CD14-positive monocyte (primary cell): ENCODE data around the gene MACROD2. TPM values are rescaled to one million over a fixed set of nuclear protein-coding genes. Genes with fewer than 3 reads are reported as not detected.

Experiments used
- DNase-seq, 3 donors: peaks; one replicate each; pipeline ENCODE4 v3.0.0-alpha.2; 2011 to 2022
- H2AFZ ChIP-seq: 2 replicates; pipeline ENCODE4 v1.6.0; 2012; ENCODE audit warnings: mild to moderate bottlenecking, low read depth, low read length, inconsistent platforms; ENCODE audit not compliant: insufficient read depth, poor library complexity, severe bottlenecking
- H3K27ac ChIP-seq, 2 donors: 1 replicate in 1 of 2; 2 replicates in 1 of 2; pipeline ENCODE4 v1.5.1; 2012 to 2013; ENCODE audit warnings: low read length in 2 of 2, control low read depth in 1 of 2, inconsistent platforms in 1 of 2, low read depth in 1 of 2, mild to moderate bottlenecking in 1 of 2
- H3K27me3 ChIP-seq, 2 donors: one replicate each; pipeline versions ENCODE4 v1.6.0 to v1.6.1; 2011 to 2013; ENCODE audit warnings: low read length in 2 of 2; ENCODE audit not compliant: control insufficient read depth in 2 of 2, insufficient read depth in 2 of 2
- H3K36me3 ChIP-seq, 2 donors: replicated peaks in 1 of 2; 1 replicate in 1 of 2; 2 replicates in 1 of 2; pipeline versions ENCODE4 v1.5.1 to v1.6.1; 2012 to 2013; ENCODE audit warnings: low read length in 2 of 2, control low read depth in 1 of 2, inconsistent platforms in 1 of 2, mild to moderate bottlenecking in 1 of 2; ENCODE audit not compliant: insufficient read depth in 2 of 2, control insufficient read depth in 1 of 2
- H3K4me1 ChIP-seq, 2 donors: 1 replicate in 1 of 2; 2 replicates in 1 of 2; pipeline versions ENCODE4 v1.5.1 to v1.6.1; 2012 to 2013; ENCODE audit warnings: low read length in 2 of 2, control low read depth in 1 of 2, inconsistent platforms in 1 of 2, mild to moderate bottlenecking in 1 of 2, moderate library complexity in 1 of 2; ENCODE audit not compliant: insufficient read depth in 2 of 2, control insufficient read depth in 1 of 2
- H3K4me2 ChIP-seq: replicated peaks from 2 replicates; pipeline ENCODE3; 2012; ENCODE audit warnings: low read length, moderate library complexity, mild to moderate bottlenecking; ENCODE audit not compliant: poor library complexity, severe bottlenecking; ENCODE audit errors: extremely low read depth
- H3K4me3 ChIP-seq, 3 experiments: fragments of 200-600 bp in 1 of 3; sonication (generic) in 1 of 3; replicated peaks in 1 of 3; 1 replicate in 2 of 3; 2 replicates in 1 of 3; pipeline ENCODE4 v1.5.1; 2011 to 2013; ENCODE audit warnings: low read length in 3 of 3, mild to moderate bottlenecking in 3 of 3, control low read depth in 2 of 3, low read depth in 2 of 3, inconsistent platforms in 1 of 3, moderate library complexity in 1 of 3
- H3K79me2 ChIP-seq: 2 replicates; pipeline ENCODE4 v1.6.0; 2012; ENCODE audit warnings: mild to moderate bottlenecking, control low read depth, inconsistent platforms, low read length, moderate library complexity; ENCODE audit not compliant: insufficient read depth
- H3K9ac ChIP-seq: 2 replicates; pipeline ENCODE4 v1.6.0; 2017; ENCODE audit warnings: low read length, mild to moderate bottlenecking; ENCODE audit not compliant: insufficient read depth, poor library complexity, severe bottlenecking
- H3K9me3 ChIP-seq, 2 donors: replicated peaks in 1 of 2; 1 replicate in 1 of 2; 2 replicates in 1 of 2; pipeline versions ENCODE4 v1.5.1 to v1.6.1; 2012 to 2013; ENCODE audit warnings: low read length in 2 of 2, control low read depth in 1 of 2; ENCODE audit not compliant: control insufficient read depth in 1 of 2, insufficient read depth in 1 of 2
- H4K20me1 ChIP-seq: 2 replicates; pipeline ENCODE4 v1.6.0; 2012; ENCODE audit warnings: mild to moderate bottlenecking, low read length, control low read depth, moderate library complexity; ENCODE audit not compliant: insufficient read depth
- H3K27ac Mint-ChIP-seq, 7 donors: one replicate each; pipeline ENCODE4 v1.8.0; 2020; ENCODE audit warnings: mild to moderate bottlenecking in 7 of 7, mixed read lengths in 7 of 7, moderate library complexity in 6 of 7, inconsistent platforms in 2 of 7
- H3K27me3 Mint-ChIP-seq, 3 donors: one replicate each; pipeline ENCODE4 v1.8.0; 2021 to 2022; ENCODE audit warnings: low read depth in 3 of 3, mild to moderate bottlenecking in 3 of 3, mixed read lengths in 3 of 3, moderate library complexity in 3 of 3, inconsistent platforms in 1 of 3
- H3K36me3 Mint-ChIP-seq, 2 donors: one replicate each; pipeline ENCODE4 v1.8.0; 2020; ENCODE audit warnings: mixed read lengths in 2 of 2, inconsistent platforms in 1 of 2, mild to moderate bottlenecking in 1 of 2
- H3K4me1 Mint-ChIP-seq: one replicate; pipeline ENCODE4 v1.8.0; 2020; ENCODE audit warnings: mild to moderate bottlenecking, mixed read lengths
- H3K4me3 Mint-ChIP-seq, 2 donors: one replicate each; pipeline ENCODE4 v1.8.0; 2020; ENCODE audit warnings: mild to moderate bottlenecking in 2 of 2, mixed read lengths in 2 of 2, moderate library complexity in 1 of 2
- H3K9me3 Mint-ChIP-seq, 7 donors: one replicate each; pipeline ENCODE4 v1.8.0; 2020 to 2022; ENCODE audit warnings: mixed read lengths in 7 of 7, mild to moderate bottlenecking in 6 of 7, moderate library complexity in 6 of 7, inconsistent platforms in 2 of 7
- WGBS: methylation state at CpG from one replicate; pipeline ENCODE4 v1.1.5; 2013; ENCODE audit warnings: missing lambda C conversion rate; ENCODE audit not compliant: insufficient coverage; 5-methylcytosine and 5-hydroxymethylcytosine counted together
- intact Hi-C, 2 donors: fragments of 100-400 bp; cut with micrococcal nuclease; formaldehyde crosslinking; loops; one replicate each; pipeline versions ENCODE4 v1.15.0 to v1.15.1; 2023
- polyA plus RNA-seq, 3 donors: library from polyadenylated mRNA; depleted of rRNA in 1 of 3; unstranded in 2 of 3; stranded (reverse) in 1 of 3; fragments of 300-500 nt in 2 of 3; fragments of >200 nt in 1 of 3; fragmentation: Illumina TruSeq in 2 of 3; gene quantifications; 1 replicate in 2 of 3; 2 replicates in 1 of 3; pipeline ENCODE4 v1.2.3, GENCODE V29; 2012 to 2021
- TF ChIP-seq, protein P1 (sequence below): fragments of 200-600 bp; IDR thresholded peaks from one replicate; pipeline ENCODE4 v1.8.0; 2022; ENCODE audit warnings: antibody characterized with exemption, mild to moderate bottlenecking

The MACROD2 gene
- polyA plus RNA-seq, 3 donors: 0.23 TPM; not detected in 2

GRCh38 chr20:15302075-15302474 is 1306.8 kb downstream of the MACROD2 start:
- Histone ChIP-seq H3K9ac (no peak overlapping the region), H3K4me3 (no peak overlapping the region), H3K36me3 (no peaks in the 10 kb centered on the region), H3K9me3 (peaks cover 0 to 9% of the 10 kb centered on the region in 2 donors), H3K27ac (no peak overlapping the region), H3K4me1 (no peaks in the 10 kb centered on the region), H4K20me1 (no peaks in the 10 kb centered on the region), H3K4me2 (no peak overlapping the region), H2AFZ (no peak overlapping the region), H3K79me2 (no peaks in the 10 kb centered on the region), H3K27me3 (no peaks in the 10 kb centered on the region)
- DNase-seq: no peak
- Mint-ChIP-seq H3K4me1 (peaks cover 2% of the 10 kb centered on the region), H3K4me3 (no peak overlapping the region), H3K9me3 (peaks cover 8 to 23% (median 11%) of the 10 kb centered on the region in 7 donors), H3K36me3 (no peaks in the 10 kb centered on the region), H3K27me3 (peaks cover 0 to 8% (median 1%) of the 10 kb centered on the region in 3 donors), H3K27ac (no peak overlapping the region)
- 100% methylated on average over 2 of the region's 5 CpGs for WGBS
- TF ChIP-seq, protein P1, sequence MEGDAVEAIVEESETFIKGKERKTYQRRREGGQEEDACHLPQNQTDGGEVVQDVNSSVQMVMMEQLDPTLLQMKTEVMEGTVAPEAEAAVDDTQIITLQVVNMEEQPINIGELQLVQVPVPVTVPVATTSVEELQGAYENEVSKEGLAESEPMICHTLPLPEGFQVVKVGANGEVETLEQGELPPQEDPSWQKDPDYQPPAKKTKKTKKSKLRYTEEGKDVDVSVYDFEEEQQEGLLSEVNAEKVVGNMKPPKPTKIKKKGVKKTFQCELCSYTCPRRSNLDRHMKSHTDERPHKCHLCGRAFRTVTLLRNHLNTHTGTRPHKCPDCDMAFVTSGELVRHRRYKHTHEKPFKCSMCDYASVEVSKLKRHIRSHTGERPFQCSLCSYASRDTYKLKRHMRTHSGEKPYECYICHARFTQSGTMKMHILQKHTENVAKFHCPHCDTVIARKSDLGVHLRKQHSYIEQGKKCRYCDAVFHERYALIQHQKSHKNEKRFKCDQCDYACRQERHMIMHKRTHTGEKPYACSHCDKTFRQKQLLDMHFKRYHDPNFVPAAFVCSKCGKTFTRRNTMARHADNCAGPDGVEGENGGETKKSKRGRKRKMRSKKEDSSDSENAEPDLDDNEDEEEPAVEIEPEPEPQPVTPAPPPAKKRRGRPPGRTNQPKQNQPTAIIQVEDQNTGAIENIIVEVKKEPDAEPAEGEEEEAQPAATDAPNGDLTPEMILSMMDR: no peak
- intact Hi-C loops: no loop called here

DNA sequence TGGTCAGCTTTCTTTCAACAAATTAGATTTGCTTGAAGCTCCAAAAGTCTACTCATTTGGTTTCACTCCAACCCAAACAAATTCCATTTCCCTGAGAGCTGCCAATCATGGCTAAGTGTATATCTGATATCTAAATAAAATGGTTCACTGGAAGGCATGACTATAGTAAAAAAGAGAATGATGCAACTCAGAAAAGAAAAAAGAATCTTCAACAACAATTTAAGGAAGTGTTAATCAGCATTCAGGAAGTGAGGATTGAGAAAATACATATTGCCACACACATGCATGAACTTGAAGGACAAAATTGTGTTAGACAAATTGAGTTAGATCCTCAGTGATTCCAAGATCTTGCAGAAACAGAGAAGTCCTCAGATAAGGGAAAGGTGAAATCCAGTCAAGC is 1315.0 kb downstream of the MACROD2 start:
- TF ChIP-seq, protein P1: no peak
- peaks cover 10 to 13% of the 10 kb centered on the region in 2 donors for H3K4me1 ChIP-seq
- H3K4me1 Mint-ChIP-seq: peaks cover 12% of the 10 kb centered on the region
- H3K4me3 ChIP-seq: peak overlapping the region in 1 of 3 experiments; percentile 54
- H3K9me3 Mint-ChIP-seq: peaks cover 9 to 42% (median 28%) of the 10 kb centered on the region in 7 donors
- no peak overlapping the region for H2AFZ ChIP-seq
- peaks cover 0 to under 1% (median 0%) of the 10 kb centered on the region in 3 donors for H3K27me3 Mint-ChIP-seq
- DNase-seq: peak; percentile 63 to 82 (median 77)
- peak overlapping the region in 1 of 2 donors; percentile 76 for H3K4me3 Mint-ChIP-seq
- peak overlapping the region; percentile 52 for H3K4me2 ChIP-seq
- peaks cover 0 to 2% of the 10 kb centered on the region in 2 donors for H3K36me3 Mint-ChIP-seq
- H3K36me3 ChIP-seq: no peaks in the 10 kb centered on the region
- H3K27ac Mint-ChIP-seq: peak overlapping the region; percentile 66 to 88 (median 80)
- no peaks in the 10 kb centered on the region for H3K79me2 ChIP-seq
- H3K27me3 ChIP-seq: no peaks in the 10 kb centered on the region
- peaks cover 13 to 39% of the 10 kb centered on the region in 2 donors for H3K9me3 ChIP-seq
- H3K27ac ChIP-seq: peak overlapping the region in 1 of 2 donors; percentile 63
- no peak overlapping the region for H3K9ac ChIP-seq
- intact Hi-C loops: no loop called here
- H4K20me1 ChIP-seq: no peaks in the 10 kb centered on the region
